Caco-2 (cell line): ENCODE measurements around the gene SPG7. TPM values are rescaled to one million over a fixed set of nuclear protein-coding genes. Genes with fewer than 3 reads are reported as not detected.

Experiments used
- BruUV-seq: library from RNA; stranded (reverse); fragments of 400-500 nt; replicated peaks from 2 replicates; lab custom pipeline; 2021; lab: Mats Ljungman, UMichigan
- CTCF ChIA-PET: fragments of 300-600 bp; sonication (Branson Sonifier 250); formaldehyde crosslinking; loops from one replicate; lab custom pipeline; 2022; ENCODE audit warnings: antibody characterized with exemption; lab: Charles Lee
- POLR2A ChIA-PET: fragments of 300-600 bp; sonication (Branson Sonifier 250); formaldehyde crosslinking; loops from one replicate; lab custom pipeline; 2022; ENCODE audit warnings: antibody characterized with exemption; lab: Charles Lee
- DNase-seq, 2 experiments: peaks; one replicate each; pipeline versions ENCODE4 v3.0.0 to v3.0.0-alpha.2; 2020 to 2022
- H3K27me3 ChIP-seq: replicated peaks from 2 replicates; pipeline ENCODE4 v1.6.0; 2011; ENCODE audit warnings: low read length; ENCODE audit not compliant: control insufficient read depth, insufficient read depth
- H3K36me3 ChIP-seq: 2 replicates; pipeline ENCODE4 v1.5.1; 2011; ENCODE audit warnings: low read length; ENCODE audit not compliant: control insufficient read depth, insufficient read depth
- H3K4me1 ChIP-seq: fragments of 250-450 bp; sonication (Bioruptor Pico); 2 replicates; pipeline ENCODE4 v1.5.1; 2020; ENCODE audit warnings: mild to moderate bottlenecking
- H3K4me3 ChIP-seq: 2 replicates; pipeline ENCODE4 v1.5.1; 2011; ENCODE audit warnings: low read depth, mild to moderate bottlenecking, control low read depth, low read length
- H3K9me3 ChIP-seq: fragments of 250-450 bp; sonication (Bioruptor Pico); 2 replicates; pipeline ENCODE4 v1.5.1; 2020; ENCODE audit warnings: mild to moderate bottlenecking, moderate library complexity
- H3K27ac Mint-ChIP-seq: one replicate; pipeline ENCODE4 v1.8.0; 2022; ENCODE audit warnings: mixed read lengths; ENCODE audit not compliant: unreplicated experiment
- H3K27me3 Mint-ChIP-seq: one replicate; pipeline ENCODE4 v1.8.0; 2022; ENCODE audit warnings: mixed read lengths; ENCODE audit not compliant: insufficient read depth, unreplicated experiment
- H3K36me3 Mint-ChIP-seq: one replicate; pipeline ENCODE4 v1.8.0; 2022; ENCODE audit warnings: mild to moderate bottlenecking, mixed read lengths; ENCODE audit not compliant: insufficient read depth, unreplicated experiment
- H3K4me1 Mint-ChIP-seq: one replicate; pipeline ENCODE4 v1.8.0; 2022; ENCODE audit warnings: low read depth, mixed read lengths; ENCODE audit not compliant: unreplicated experiment
- H3K4me3 Mint-ChIP-seq: one replicate; pipeline ENCODE4 v1.8.0; 2022; ENCODE audit warnings: mild to moderate bottlenecking, moderate library complexity, mixed read lengths; ENCODE audit not compliant: unreplicated experiment
- H3K9me3 Mint-ChIP-seq: one replicate; pipeline ENCODE4 v1.8.0; 2022; ENCODE audit warnings: mixed read lengths; ENCODE audit not compliant: unreplicated experiment
- CTCF ChIP-seq, 2 experiments: fragments of 200-600 bp in 1 of 2; IDR thresholded peaks; 1 replicate in 1 of 2; 2 replicates in 1 of 2; pipeline versions ENCODE4 v1.5.1 to v1.8.0; 2011 to 2022; ENCODE audit warnings: antibody characterized with exemption in 1 of 2, control low read depth in 1 of 2, inconsistent platforms in 1 of 2, low read depth in 1 of 2, low read length in 1 of 2, mild to moderate bottlenecking in 1 of 2, moderate library complexity in 1 of 2; ENCODE audit not compliant: insufficient read depth in 1 of 2, severe bottlenecking in 1 of 2, unreplicated experiment in 1 of 2
- intact Hi-C: fragments of 100-400 bp; cut with micrococcal nuclease; formaldehyde crosslinking; loops from one replicate; pipeline ENCODE4 v1.10.0; 2022; ENCODE audit not compliant: unreplicated experiment
- total RNA-seq: library from RNA; stranded (reverse); gene quantifications from 2 replicates; pipeline ENCODE4 v1.2.3, GENCODE V29; 2022

SPG7 gene
- total RNA-seq, 1 experiment from 2014 or later, result 159 TPM

DNA sequence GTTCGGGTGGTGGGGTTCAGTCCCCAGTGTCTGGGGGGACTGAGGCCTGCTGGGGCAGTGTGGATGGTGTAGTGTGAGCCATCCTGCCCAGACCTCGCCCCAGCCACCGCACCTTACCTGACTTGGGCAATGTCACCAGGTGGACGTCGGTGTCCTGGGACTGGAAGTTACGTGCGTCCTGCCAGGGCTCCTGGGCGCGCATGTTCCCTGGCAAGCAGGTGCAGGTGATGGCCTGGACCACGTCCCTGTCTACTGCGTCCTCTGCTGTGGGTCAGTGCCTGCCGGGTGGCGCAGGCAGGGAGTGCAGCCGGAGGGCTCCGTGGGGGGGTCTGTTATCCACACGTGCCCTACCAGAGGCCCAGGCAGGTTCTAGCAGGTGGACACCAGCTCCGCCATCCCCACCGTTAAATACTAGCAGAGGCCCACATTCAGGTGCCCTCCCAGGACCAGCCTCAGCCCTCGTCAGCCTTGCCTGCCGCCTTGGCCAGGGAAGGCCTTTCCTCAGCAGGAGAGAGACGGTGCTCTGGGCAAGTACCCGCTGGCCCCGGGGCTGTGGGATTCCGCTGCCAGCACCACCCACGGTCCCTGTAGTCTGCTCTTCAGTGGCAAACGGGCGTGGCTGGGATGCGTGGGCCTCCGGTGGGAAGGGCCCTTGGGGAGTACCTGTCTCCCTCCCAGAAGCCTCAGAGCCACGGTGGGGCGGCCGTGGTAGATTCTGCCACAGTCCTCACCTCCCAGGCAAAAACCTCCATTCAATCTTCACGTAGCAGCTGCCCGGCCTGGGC, 97.2 kb downstream of the SPG7 start:
- Mint-ChIP-seq H3K36me3 (no peaks in the 10 kb centered on the region), H3K27me3 (no peaks in the 10 kb centered on the region), H3K9me3 (no peaks in the 10 kb centered on the region), H3K27ac (no peak overlapping the region), H3K4me1 (peaks cover 6% of the 10 kb centered on the region), H3K4me3 (no peak overlapping the region)
- H3K27me3 ChIP-seq, result no peaks in the 10 kb centered on the region
- ChIA-PET POLR2A (no interaction called here), CTCF (no interaction called here)
- H3K36me3 ChIP-seq, result no peaks in the 10 kb centered on the region
- no peaks in the 10 kb centered on the region; the same call in 1 of the 2 replicates for H3K9me3 ChIP-seq
- no peak for TF ChIP-seq CTCF (IDR thresholded peaks at IDR 0.05; ENCODE audit: insufficient read depth in 1 of 2, low read depth in 1 of 2, low read length in 1 of 2, severe bottlenecking in 1 of 2, unreplicated experiment in 1 of 2)
- intact Hi-C loops, result no loop called here
- BruUV-seq, result no TSS peak
- H3K4me1 ChIP-seq, result peaks cover 26% of the 10 kb centered on the region
- H3K4me3 ChIP-seq, result no peak overlapping the region
- no peak for DNase-seq

GRCh38 chr16:89606006-89606405, 97.8 kb downstream of the SPG7 start:
- Histone ChIP-seq H3K4me1 (peaks cover 26% of the 10 kb centered on the region), H3K4me3 (no peak overlapping the region), H3K9me3 (no peaks in the 10 kb centered on the region; the same call in 1 of the 2 replicates), H3K36me3 (no peaks in the 10 kb centered on the region), H3K27me3 (no peaks in the 10 kb centered on the region)
- no peak for TF ChIP-seq CTCF (IDR thresholded peaks at IDR 0.05; ENCODE audit: insufficient read depth in 1 of 2, low read depth in 1 of 2, low read length in 1 of 2, severe bottlenecking in 1 of 2, unreplicated experiment in 1 of 2)
- no TSS peak for BruUV-seq
- Mint-ChIP-seq H3K27ac (no peak overlapping the region), H3K4me1 (peaks cover 9% of the 10 kb centered on the region), H3K9me3 (no peaks in the 10 kb centered on the region), H3K4me3 (no peak overlapping the region), H3K36me3 (no peaks in the 10 kb centered on the region), H3K27me3 (no peaks in the 10 kb centered on the region)
- no peak for DNase-seq
- intact Hi-C loops, result no loop called here
- ChIA-PET CTCF (no interaction called here), POLR2A (no interaction called here)

Other genes with a start within 250 kb of the SPG7 start
- gene ANKRD11, start 17.8 kb upstream of the SPG7 start, total RNA-seq, result 297 TPM in 2 replicates
- gene RPL13, start 52.3 kb downstream of the SPG7 start, total RNA-seq, result 2,846 and 2,897 TPM in 2 replicates
- gene CPNE7, start 67.4 kb downstream of the SPG7 start, total RNA-seq, result 40.4 and 50.0 TPM in 2 replicates
- 7.8 and 8.1 TPM in 2 replicates for gene DPEP1, start 105.2 kb downstream of the SPG7 start, total RNA-seq
- 150 and 159 TPM in 2 replicates for gene CHMP1A, start 149.3 kb downstream of the SPG7 start, total RNA-seq
- 19.7 and 29.1 TPM in 2 replicates for gene SPATA33, start 149.4 kb downstream of the SPG7 start, total RNA-seq
- gene CDK10, start 178.3 kb downstream of the SPG7 start, total RNA-seq, result 135 and 140 TPM in 2 replicates
- 16.4 and 18.5 TPM in 2 replicates for gene SPATA2L, start 193.3 kb downstream of the SPG7 start, total RNA-seq
- gene VPS9D1, start 212.5 kb downstream of the SPG7 start, total RNA-seq, result 6.1 and 6.3 TPM in 2 replicates
- 28.1 and 35.4 TPM in 2 replicates for gene ZNF276, start 213.1 kb downstream of the SPG7 start, total RNA-seq